Breast epithelium (tissue), 4 donors: Measurements from ENCODE around the gene DOCK6. TPM values are rescaled to one million over a fixed set of nuclear protein-coding genes. Genes with fewer than 3 reads are reported as not detected.

Source experiments
- DNase-seq, 2 donors: peaks; one replicate each; pipeline ENCODE4 v3.0.0-alpha.2; 2019; ENCODE audit warnings: low spot score in 2 of 2
- H3K27ac ChIP-seq, 2 donors: fragments of 200-600 bp; sonication (generic) in 1 of 2; one replicate each; pipeline ENCODE4 v1.5.1; 2016 to 2019; ENCODE audit warnings: mild to moderate bottlenecking in 1 of 2
- H3K27me3 ChIP-seq, 2 donors: fragments of 200-600 bp; sonication (generic) in 1 of 2; one replicate each; pipeline versions ENCODE4 v1.5.1 to v1.6.0; 2017 to 2019; ENCODE audit warnings: control low read depth in 1 of 2, mild to moderate bottlenecking in 1 of 2
- H3K36me3 ChIP-seq: fragments of 200-600 bp; one replicate; pipeline ENCODE4 v1.5.1; 2019
- H3K4me1 ChIP-seq, 2 donors: fragments of 200-600 bp; sonication (generic); one replicate each; pipeline ENCODE4 v1.5.1; 2016 to 2019; ENCODE audit warnings: control low read depth in 1 of 2
- H3K4me3 ChIP-seq, 3 donors: fragments of 200-600 bp; sonication (generic); 1 replicate in 2 of 3; 2 replicates in 1 of 3; pipeline ENCODE4 v1.5.1; 2016 to 2019; ENCODE audit warnings: mild to moderate bottlenecking in 3 of 3, moderate library complexity in 2 of 3
- H3K9me3 ChIP-seq, 2 donors: fragments of 200-600 bp; sonication (generic) in 1 of 2; one replicate each; pipeline ENCODE4 v1.5.1; 2016 to 2019; ENCODE audit warnings: control low read depth in 1 of 2
- POLR2A ChIP-seq: fragments of 450-650 bp; IDR thresholded peaks from one replicate; pipeline ENCODE4 v1.6.1; 2016; ENCODE audit warnings: antibody characterized with exemption, mild to moderate bottlenecking, moderate library complexity
- POLR2AphosphoS5 ChIP-seq, 3 donors: sonication (generic); formaldehyde crosslinking; IDR thresholded peaks; one replicate each; pipeline ENCODE4 v1.6.1; 2017; ENCODE audit warnings: antibody characterized with exemption in 3 of 3
- intact Hi-C: fragments of 100-400 bp; cut with DNase I; formaldehyde crosslinking; loops from one replicate; pipeline ENCODE4 v1.15.1; 2023; ENCODE audit warnings: low total_unique reads
- total RNA-seq, 3 donors: library from RNA; depleted of rRNA; stranded (reverse); fragments of >200 nt; gene quantifications; one replicate each; pipeline ENCODE4 v1.1.0, GENCODE V29; 2016
- TF ChIP-seq, protein P1 (sequence below), 3 donors: fragments of 450-650 bp; IDR thresholded peaks; one replicate each; pipeline ENCODE4 v1.5.1; 2016 to 2017; ENCODE audit warnings: antibody characterized with exemption in 3 of 3, mild to moderate bottlenecking in 3 of 3, moderate library complexity in 3 of 3

DOCK6 gene
- total RNA-seq, 3 donors from 2014 or later, result 20.9 to 59.3 (median 49.6) TPM

GRCh38 chr19:11204076-11204602 lies 58.2 kb downstream of the DOCK6 start:
- H3K4me1 ChIP-seq, result no peaks in the 10 kb centered on the region
- DNase-seq, result no peak
- no peaks in the 10 kb centered on the region for H3K9me3 ChIP-seq
- no peak overlapping the region for H3K4me3 ChIP-seq
- intact Hi-C loops, result loop anchor here (2.0 kb wide), 1 partner anchor 65 kb away; no protein-coding TSS in a partner anchor
- H3K27ac ChIP-seq, result peak overlapping the region; percentile 88 to 90
- TF ChIP-seq POLR2A, result no peak
- TF ChIP-seq, protein P1, sequence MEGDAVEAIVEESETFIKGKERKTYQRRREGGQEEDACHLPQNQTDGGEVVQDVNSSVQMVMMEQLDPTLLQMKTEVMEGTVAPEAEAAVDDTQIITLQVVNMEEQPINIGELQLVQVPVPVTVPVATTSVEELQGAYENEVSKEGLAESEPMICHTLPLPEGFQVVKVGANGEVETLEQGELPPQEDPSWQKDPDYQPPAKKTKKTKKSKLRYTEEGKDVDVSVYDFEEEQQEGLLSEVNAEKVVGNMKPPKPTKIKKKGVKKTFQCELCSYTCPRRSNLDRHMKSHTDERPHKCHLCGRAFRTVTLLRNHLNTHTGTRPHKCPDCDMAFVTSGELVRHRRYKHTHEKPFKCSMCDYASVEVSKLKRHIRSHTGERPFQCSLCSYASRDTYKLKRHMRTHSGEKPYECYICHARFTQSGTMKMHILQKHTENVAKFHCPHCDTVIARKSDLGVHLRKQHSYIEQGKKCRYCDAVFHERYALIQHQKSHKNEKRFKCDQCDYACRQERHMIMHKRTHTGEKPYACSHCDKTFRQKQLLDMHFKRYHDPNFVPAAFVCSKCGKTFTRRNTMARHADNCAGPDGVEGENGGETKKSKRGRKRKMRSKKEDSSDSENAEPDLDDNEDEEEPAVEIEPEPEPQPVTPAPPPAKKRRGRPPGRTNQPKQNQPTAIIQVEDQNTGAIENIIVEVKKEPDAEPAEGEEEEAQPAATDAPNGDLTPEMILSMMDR (IDR thresholded peaks at IDR 0.05), result peak in 1 of 3 donors; percentile 52
- H3K36me3 ChIP-seq, result no peaks in the 10 kb centered on the region
- H3K27me3 ChIP-seq, result no peaks in the 10 kb centered on the region

DNA sequence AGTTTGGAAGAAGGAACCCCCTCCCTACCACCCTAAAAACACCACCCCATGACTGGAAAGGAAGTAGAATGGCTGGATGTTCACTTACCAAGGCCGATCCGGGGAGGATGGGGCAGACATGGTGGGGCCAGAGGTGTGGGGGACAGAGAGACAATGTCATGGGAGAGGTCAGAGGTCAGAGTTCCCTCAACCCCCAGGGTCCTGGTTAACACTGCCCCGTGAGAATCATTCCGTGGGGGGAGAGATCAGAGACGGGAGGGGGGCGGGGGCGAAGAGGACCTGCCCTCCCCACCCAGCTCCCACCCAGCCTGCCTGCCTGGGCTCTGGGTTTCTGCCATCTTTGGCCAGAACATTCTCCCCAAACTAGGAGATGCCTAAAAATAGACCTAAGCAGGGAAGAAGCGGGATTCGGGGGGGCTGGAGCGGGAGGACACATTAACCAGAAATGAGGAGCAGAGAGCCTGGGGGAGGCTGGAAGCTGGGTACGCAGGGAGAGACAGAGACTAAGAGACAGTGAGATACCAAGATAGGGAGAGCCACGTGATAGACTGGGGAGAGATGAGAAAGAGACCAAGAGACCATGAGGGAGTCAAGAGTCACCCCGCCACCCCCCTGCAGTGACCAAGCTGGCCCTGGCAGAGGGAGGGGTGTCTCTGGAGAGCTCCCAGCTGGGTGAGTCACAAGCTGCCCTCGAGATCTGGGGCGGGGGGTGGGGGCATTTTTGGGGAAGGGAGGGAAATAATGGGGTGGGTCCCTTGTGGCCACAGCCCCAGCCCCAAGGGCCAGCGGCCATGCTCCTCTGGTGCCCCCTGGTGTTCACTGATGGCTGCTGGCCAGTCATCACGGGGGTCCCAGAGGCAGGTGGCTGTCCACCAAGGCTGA lies 58.9 kb downstream of the DOCK6 start:
- H3K27me3 ChIP-seq, result no peaks in the 10 kb centered on the region
- peak overlapping the region; percentile 88 to 90 for H3K27ac ChIP-seq
- H3K9me3 ChIP-seq, result no peaks in the 10 kb centered on the region
- peak in 1 of 2 donors; percentile 81 for DNase-seq
- H3K36me3 ChIP-seq, result no peaks in the 10 kb centered on the region
- peaks cover 0 to 3% of the 10 kb centered on the region in 2 donors for H3K4me1 ChIP-seq
- intact Hi-C loops, result loop anchor here (2.0 kb wide), 1 partner anchor 65 kb away; no protein-coding TSS in a partner anchor
- no peak overlapping the region for H3K4me3 ChIP-seq
- peak in 2 of 3 donors; percentile 44 to 45 for TF ChIP-seq POLR2AphosphoS5 (IDR thresholded peaks at IDR 0.05)
- TF ChIP-seq, protein P1 (IDR thresholded peaks at IDR 0.05), result peak in 2 of 3 donors; percentile 58 to 77
- no peak for TF ChIP-seq POLR2A

DNA sequence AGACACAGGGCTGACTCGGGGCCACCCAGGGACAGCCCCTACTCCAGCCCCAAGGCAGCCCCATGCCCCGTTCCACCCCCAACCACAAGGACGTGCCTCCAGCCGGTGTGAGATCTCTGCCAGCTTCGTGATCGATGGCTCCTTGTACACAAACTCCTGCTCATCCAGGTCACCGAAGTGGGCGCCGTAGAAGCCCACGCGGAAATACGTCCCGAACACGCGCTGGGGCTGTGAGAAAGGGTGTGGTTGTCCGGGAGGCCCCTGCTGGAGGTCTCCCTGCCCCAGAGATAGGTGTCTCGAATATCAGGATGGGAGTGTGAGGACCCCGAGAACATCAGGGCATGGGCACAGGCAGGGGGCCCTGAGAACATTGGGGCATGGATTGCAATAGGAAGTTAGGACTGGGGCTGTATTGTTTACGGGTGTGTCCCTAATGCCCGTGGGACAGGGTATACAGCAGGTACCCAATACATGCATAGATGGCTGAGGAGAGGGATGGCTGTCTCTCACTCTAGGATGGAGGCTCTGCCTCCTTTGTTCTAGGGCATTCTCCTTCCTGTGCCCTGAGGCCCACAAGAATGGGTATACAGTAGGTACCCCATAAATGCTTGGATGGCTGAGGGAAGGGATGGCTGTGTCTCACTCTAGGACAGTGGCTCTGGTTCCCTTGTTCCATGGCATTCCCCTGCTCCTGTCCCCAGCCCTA lies 59.7 kb downstream of the DOCK6 start:
- H3K27ac ChIP-seq, result peak overlapping the region; percentile 88 to 90
- H3K4me1 ChIP-seq, result peaks cover 0 to 3% of the 10 kb centered on the region in 2 donors
- DNase-seq, result no peak
- H3K36me3 ChIP-seq, result no peaks in the 10 kb centered on the region
- H3K4me3 ChIP-seq, result no peak overlapping the region
- no peaks in the 10 kb centered on the region for H3K9me3 ChIP-seq
- intact Hi-C loops, result no loop called here
- no peaks in the 10 kb centered on the region for H3K27me3 ChIP-seq
- TF ChIP-seq POLR2A, result no peak
- TF ChIP-seq POLR2AphosphoS5 (IDR thresholded peaks at IDR 0.05), result no peak
- TF ChIP-seq, protein P1 (IDR thresholded peaks at IDR 0.05), result no peak

DNA sequence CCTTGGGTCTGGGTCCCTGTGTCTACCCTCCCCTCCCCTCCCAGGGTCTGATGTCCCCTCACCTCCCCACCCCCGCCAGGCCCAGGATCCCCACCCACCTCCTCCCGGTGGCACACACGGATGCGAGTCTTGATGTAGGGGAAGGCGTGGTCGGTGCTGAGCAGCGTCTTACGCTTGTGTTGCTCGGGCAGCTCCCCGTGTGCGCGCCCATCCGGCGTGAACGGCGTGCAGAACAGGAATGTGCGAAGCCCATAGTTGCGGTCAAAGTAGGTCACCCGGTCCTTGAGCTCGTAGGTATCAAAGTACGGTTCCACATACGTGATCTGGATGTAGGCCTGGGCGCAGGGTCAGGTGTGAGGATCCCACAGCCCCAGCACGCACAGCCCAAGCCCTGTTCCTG lies 60.5 kb downstream of the DOCK6 start:
- Histone ChIP-seq H3K36me3 (no peaks in the 10 kb centered on the region), H3K27ac (peak overlapping the region; percentile 19 to 88), H3K27me3 (no peaks in the 10 kb centered on the region), H3K9me3 (no peaks in the 10 kb centered on the region), H3K4me1 (peaks cover 0 to 3% of the 10 kb centered on the region in 2 donors), H3K4me3 (no peak overlapping the region)
- intact Hi-C loops, result no loop called here
- no peak for DNase-seq
- no peak for TF ChIP-seq POLR2A
- TF ChIP-seq, protein P1 (IDR thresholded peaks at IDR 0.05), result no peak
- no peak for TF ChIP-seq POLR2AphosphoS5 (IDR thresholded peaks at IDR 0.05)
